Fibroblast of mammary gland (primary cell): ENCODE results near the gene SHMT2.
A peak's percentile ranks its signal among the peaks of the same experiment; 100 is the strongest.

Source experiments
- DNase-seq: peaks from one replicate; pipeline ENCODE4 v3.0.0-alpha.2; 2010; ENCODE audit warnings: low read depth
- H3K4me3 ChIP-seq: 2 replicates; pipeline ENCODE4 v1.5.1; 2011; ENCODE audit warnings: low read depth, mild to moderate bottlenecking, low read length, moderate library complexity; ENCODE audit not compliant: control insufficient read depth
- TF ChIP-seq, protein P1 (sequence below): conservative IDR thresholded peaks from 2 replicates; pipeline ENCODE4 v1.5.1; 2011; ENCODE audit warnings: low read depth, low read length, inconsistent platforms; ENCODE audit not compliant: control insufficient read depth, insufficient read depth

Gene SHMT2

DNA sequence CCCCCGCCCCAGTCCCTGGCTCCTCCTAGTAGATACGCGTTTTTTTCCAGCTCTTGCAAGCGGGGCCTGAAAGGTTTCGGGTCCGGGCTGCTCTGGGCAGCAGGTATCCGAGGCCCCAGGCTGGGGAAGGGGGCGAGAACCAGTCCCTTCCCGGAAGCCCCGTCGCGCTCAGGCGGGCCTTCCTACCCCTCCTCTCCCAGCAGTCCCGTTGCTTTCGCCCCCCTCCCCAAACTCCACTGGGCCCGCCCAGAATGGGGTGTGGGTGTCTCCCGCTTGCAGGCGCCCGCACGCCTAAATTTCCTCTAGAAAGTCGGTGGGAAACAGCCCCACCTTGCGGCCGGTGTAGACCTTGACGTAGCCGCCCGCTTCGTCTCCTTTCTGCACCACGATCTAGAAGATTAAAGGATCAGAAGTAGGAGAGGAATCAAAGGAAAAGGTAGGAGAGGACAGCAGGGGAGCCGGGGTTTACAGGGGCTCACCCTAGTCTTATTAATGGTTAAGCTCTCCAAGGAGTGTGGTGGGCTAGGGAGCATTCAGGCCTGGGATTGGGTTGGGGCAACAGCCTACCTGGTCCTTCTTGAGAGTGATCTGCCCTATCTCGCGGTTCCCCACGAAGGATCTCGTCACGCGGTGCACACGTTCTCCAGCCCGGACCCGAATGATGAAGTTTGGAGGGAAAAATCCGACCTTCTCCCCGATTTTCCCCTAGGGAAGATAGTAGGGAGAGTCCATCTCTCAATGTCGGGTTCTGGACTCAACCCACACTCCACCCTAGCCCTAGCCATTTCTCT is 14.2 kb downstream of the SHMT2 start:
- H3K4me3 ChIP-seq, result peak overlapping the region; percentile 40
- TF ChIP-seq, protein P1, sequence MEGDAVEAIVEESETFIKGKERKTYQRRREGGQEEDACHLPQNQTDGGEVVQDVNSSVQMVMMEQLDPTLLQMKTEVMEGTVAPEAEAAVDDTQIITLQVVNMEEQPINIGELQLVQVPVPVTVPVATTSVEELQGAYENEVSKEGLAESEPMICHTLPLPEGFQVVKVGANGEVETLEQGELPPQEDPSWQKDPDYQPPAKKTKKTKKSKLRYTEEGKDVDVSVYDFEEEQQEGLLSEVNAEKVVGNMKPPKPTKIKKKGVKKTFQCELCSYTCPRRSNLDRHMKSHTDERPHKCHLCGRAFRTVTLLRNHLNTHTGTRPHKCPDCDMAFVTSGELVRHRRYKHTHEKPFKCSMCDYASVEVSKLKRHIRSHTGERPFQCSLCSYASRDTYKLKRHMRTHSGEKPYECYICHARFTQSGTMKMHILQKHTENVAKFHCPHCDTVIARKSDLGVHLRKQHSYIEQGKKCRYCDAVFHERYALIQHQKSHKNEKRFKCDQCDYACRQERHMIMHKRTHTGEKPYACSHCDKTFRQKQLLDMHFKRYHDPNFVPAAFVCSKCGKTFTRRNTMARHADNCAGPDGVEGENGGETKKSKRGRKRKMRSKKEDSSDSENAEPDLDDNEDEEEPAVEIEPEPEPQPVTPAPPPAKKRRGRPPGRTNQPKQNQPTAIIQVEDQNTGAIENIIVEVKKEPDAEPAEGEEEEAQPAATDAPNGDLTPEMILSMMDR, result peak; percentile 74

DNA sequence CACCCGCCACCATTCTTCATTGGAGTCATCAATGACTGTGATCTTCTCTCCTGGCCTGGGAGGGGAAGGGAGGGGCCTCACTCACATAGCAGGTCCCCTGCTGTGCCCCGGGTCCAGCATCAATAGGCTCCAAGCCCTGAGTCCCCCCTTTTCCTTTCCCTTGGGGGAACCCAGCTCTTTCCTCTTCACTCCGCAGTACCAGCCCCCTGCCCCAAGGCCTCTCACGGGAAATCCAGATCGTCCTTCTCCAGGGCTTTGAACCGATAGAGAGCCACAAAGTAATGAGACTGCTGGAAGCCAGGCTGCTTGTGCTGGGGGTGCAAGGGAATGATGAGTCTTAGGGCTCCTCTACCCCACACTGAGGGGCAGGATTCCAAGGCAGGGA is 14.8 kb downstream of the SHMT2 start:
- TF ChIP-seq, protein P1, result no peak
- no peak for DNase-seq
- H3K4me3 ChIP-seq, result no peak overlapping the region

More for the DNA sequence above, 14.2 kb downstream of the SHMT2 start:
- DNase-seq, result peak; percentile 68

DNA sequence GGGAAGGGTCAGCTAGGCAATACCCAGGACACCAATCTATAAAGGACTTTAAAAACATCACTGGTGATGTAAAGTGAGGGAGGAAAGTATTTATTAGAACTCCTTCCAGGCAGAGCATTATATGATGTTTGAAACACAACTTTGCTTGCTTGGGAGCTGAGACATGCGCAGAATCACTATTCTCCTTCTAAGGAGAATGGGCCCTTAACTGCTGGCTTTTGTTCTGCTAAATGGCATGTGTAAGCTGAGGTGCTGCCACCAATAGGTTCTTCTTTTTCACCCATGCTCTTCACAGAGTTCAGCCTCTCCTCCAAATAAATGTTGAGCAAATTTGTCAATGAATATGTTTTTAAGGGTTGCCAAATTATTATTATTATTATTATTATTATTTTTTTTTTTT is 17.5 kb downstream of the SHMT2 start:
- no peak for DNase-seq
- TF ChIP-seq, protein P1, result no peak
- no peak overlapping the region for H3K4me3 ChIP-seq

DNA sequence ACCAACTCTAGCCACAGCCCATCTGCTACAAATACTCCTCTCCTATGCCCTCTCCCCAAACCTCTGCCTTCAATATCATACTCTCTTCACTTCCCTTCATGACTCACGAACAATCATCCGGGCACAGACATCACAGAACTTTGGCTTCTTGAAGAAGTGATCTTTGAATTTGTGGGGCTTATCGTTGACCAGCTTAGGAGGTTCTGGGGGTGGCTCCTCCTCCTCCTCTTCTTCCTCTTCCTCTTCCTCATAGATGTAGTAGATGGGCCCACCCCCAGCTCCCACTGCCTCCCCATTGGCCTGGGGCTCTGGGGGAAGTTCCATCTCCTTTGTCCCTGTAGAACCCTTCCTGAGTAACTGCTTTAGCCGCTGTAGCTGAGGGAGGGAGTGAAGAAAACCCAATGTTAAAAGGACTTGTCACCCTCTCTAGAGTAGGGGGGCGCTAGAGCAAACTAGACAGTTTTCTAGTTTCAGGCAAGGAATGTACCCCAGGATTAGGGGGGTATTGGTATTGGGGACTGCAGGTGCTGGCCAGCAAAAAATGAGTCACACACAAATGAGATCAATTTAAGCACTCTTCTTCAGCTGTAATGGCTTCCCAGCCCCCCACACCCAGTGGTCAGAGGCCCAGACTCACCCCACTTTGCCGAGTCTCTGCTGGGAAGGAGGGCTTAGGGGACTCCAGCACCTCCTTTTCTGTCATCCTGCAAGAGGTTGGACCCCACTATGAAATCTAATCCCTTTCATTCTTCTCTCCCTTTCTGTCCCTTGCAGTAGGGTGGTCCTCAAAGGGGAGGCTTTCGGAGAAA is 19.6 kb downstream of the SHMT2 start:
- peak; percentile 19 for DNase-seq
- TF ChIP-seq, protein P1, result no peak
- H3K4me3 ChIP-seq, result no peak overlapping the region

DNA sequence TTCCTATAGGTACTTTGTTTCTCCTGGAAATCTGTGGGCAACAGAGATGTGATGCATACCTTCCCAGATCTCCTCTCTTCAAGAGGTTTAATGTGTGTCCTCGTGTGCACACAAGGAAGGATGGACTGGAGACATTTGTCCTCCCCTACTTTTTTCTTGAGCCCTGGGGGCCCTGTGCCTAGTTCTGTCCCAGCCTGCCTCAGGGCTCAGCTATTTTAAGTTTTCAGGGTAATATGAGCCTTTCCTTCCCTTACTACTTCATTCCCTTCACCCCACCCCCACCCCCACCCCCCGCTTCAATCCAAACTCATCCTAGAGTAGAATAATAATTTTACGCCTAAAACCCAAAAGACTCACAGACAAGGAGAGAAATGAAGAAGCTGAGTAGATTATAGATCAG is 21.0 kb downstream of the SHMT2 start:
- H3K4me3 ChIP-seq, result no peak overlapping the region
- DNase-seq, result no peak
- TF ChIP-seq, protein P1, result no peak

DNA sequence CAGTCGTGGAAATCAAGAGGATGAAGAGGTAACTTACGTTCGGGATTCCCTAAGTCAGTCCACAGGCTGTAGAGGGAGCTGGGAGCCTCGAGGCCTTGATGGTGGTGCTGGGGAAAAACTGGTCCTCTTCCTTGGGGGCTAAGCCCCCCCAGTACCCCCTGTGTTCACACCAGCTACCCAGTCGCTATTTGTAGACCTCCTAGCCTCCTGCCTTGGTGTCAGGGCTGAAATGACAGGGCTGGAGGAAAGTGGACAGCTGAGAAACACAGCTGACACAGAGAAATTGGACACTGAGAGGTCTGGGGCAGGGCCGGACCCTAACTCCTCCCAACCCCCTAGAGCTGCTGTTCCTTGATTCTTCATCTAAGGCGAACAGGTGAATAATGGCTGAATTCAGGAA is 21.4 kb downstream of the SHMT2 start, which contains the start of gene STAC3:
TSS of gene STAC3 (minus strand) at position 232 of the 400 bp plus-strand sequence. CDS start 1,551 bp downstream, outside the sequence.
- H3K4me3 ChIP-seq, result no peak within 1 kb of the TSS
- TF ChIP-seq, protein P1, result no peak
- no peak for DNase-seq
